K562 (cell line): Measurements from ENCODE around the gene ATP2B1. TPM values are rescaled to one million over a fixed set of nuclear protein-coding genes. Genes with fewer than 3 reads are reported as not detected.
A peak's percentile ranks its signal among the peaks of the same experiment; 100 is the strongest.

ENCODE experiments used
- CAMTA2 ChIP-seq: fragments of 250-450 bp; sonication (Bioruptor Pico); conservative IDR thresholded peaks from 2 replicates; pipeline ENCODE4 v1.5.1; 2022
- EP400 ChIP-seq: fragments of 450-650 bp; IDR thresholded peaks from 2 replicates; pipeline ENCODE4 v1.6.1; 2017; ENCODE audit warnings: antibody characterized with exemption, mild to moderate bottlenecking, moderate library complexity
- HDAC1 ChIP-seq, 2 experiments: fragments of 450-650 bp; IDR thresholded peaks; 2 replicates each; pipeline ENCODE4 v1.6.1; 2016 to 2017; ENCODE audit warnings: inconsistent platforms in 1 of 2, mild to moderate bottlenecking in 1 of 2, moderate library complexity in 1 of 2
- HDAC2 ChIP-seq: fragments of 450-650 bp; IDR thresholded peaks from 2 replicates; pipeline ENCODE4 v1.6.1; 2016; ENCODE audit warnings: mild to moderate bottlenecking
- HDAC3 ChIP-seq: fragments of 450-650 bp; IDR thresholded peaks from 2 replicates; pipeline ENCODE4 v1.6.1; 2018; ENCODE audit warnings: borderline replicate concordance, mild to moderate bottlenecking, moderate library complexity; ENCODE audit not compliant: partially characterized antibody
- JUNB ChIP-seq: fragments of 450-650 bp; formaldehyde crosslinking; conservative IDR thresholded peaks from 2 replicates; pipeline ENCODE4 v1.4.0; 2020; ENCODE audit warnings: mild to moderate bottlenecking
- MIER1 ChIP-seq: fragments of 450-650 bp; IDR thresholded peaks from 2 replicates; pipeline ENCODE4 v1.6.1; 2016; ENCODE audit warnings: antibody characterized with exemption, mild to moderate bottlenecking, low read depth
- NFRKB ChIP-seq: fragments of 450-650 bp; IDR thresholded peaks from 2 replicates; pipeline ENCODE4 v1.6.1; 2016; ENCODE audit warnings: low read depth
- NR1H2 ChIP-seq: sonication (generic); formaldehyde crosslinking; IDR thresholded peaks from 2 replicates; pipeline ENCODE4 v1.4.0; 2020; ENCODE audit warnings: mild to moderate bottlenecking, missing genetic modification reagents
- TAF15 ChIP-seq: fragments of 200-400 bp; formaldehyde crosslinking; IDR thresholded peaks from 2 replicates; pipeline ENCODE4 v1.6.1; 2017; ENCODE audit warnings: mild to moderate bottlenecking, low read depth, low read length, moderate library complexity
- TEAD1 ChIP-seq, 2 experiments: fragments of 450-650 bp in 1 of 2; sonication (generic) in 1 of 2; formaldehyde crosslinking; IDR thresholded peaks; 2 replicates each; pipeline versions ENCODE4 v1.4.0 to v1.8.0; 2020 to 2022; ENCODE audit warnings: mild to moderate bottlenecking in 2 of 2, missing genetic modification reagents in 1 of 2
- TEAD4 ChIP-seq, 2 experiments: sonication (generic) in 1 of 2; formaldehyde crosslinking in 1 of 2; IDR thresholded peaks; 2 replicates each; pipeline versions ENCODE4 v1.6.1 to v1.8.0; 2012 to 2022; ENCODE audit warnings: borderline replicate concordance in 1 of 2, inconsistent platforms in 1 of 2, low read length in 1 of 2, mild to moderate bottlenecking in 1 of 2, missing genetic modification reagents in 1 of 2
- TSC22D4 ChIP-seq: fragments of 450-650 bp; IDR thresholded peaks from 2 replicates; pipeline ENCODE4 v1.6.1; 2016; ENCODE audit warnings: missing genetic modification characterization, missing biosample characterization, control low read depth
- ZFPM2 ChIP-seq: fragments of 250-450 bp; sonication (Bioruptor Pico); IDR thresholded peaks from 2 replicates; pipeline ENCODE4 v1.5.1; 2022; ENCODE audit warnings: mild to moderate bottlenecking
- ZNF561 ChIP-seq: fragments of 450-650 bp; formaldehyde crosslinking; conservative IDR thresholded peaks from 2 replicates; pipeline ENCODE4 v1.4.0; 2020; ENCODE audit warnings: mild to moderate bottlenecking, moderate library complexity
- polyA plus RNA-seq, 8 experiments: library from polyadenylated mRNA; depleted of rRNA in 4 of 8; stranded (reverse) in 5 of 8; unstranded in 3 of 8; fragments of >200 nt; fragmentation: Nextera tagmentation in 2 of 8; fragmentation: Illumina TruSeq in 1 of 8; extraction: Ambion mirVana in 2 of 8; extraction: Trizol in 1 of 8; gene quantifications; 2 replicates each; pipeline versions ENCODE4 v1.2.1 to v1.2.3, GENCODE V29; 2011 to 2014; ENCODE audit warnings: inconsistent platforms in 1 of 8, missing spikeins in 1 of 8
- total RNA-seq, 7 experiments: library from RNA; depleted of rRNA in 6 of 7; stranded (reverse); fragments of >200 nt in 6 of 7; fragmentation: Illumina TruSeq in 2 of 7; extraction: Trizol in 2 of 7; gene quantifications; 2 replicates each; pipeline versions ENCODE4 v1.2.1 to v1.2.3, GENCODE V29; 2011 to 2021; ENCODE audit warnings: low replicate concordance in 1 of 7
- TF ChIP-seq, protein P1 (sequence below), 2 experiments: fragments of 450-650 bp in 1 of 2; sonication (generic) in 1 of 2; formaldehyde crosslinking in 1 of 2; IDR thresholded peaks; 2 replicates each; pipeline versions ENCODE4 v1.7.1 to v1.9.0; 2016 to 2022; ENCODE audit warnings: inconsistent platforms in 1 of 2, mild to moderate bottlenecking in 1 of 2, missing genetic modification reagents in 1 of 2
- TF ChIP-seq, protein P2 (sequence below), 2 experiments: fragments of 250-450 bp in 1 of 2; fragments of 450-650 bp in 1 of 2; sonication (Bioruptor Pico) in 1 of 2; IDR thresholded peaks; 2 replicates each; pipeline versions ENCODE4 v1.6.1 to v1.8.0; 2016 to 2021; ENCODE audit warnings: mild to moderate bottlenecking in 2 of 2, moderate library complexity in 2 of 2, missing compliant biosample characterization in 1 of 2, missing genetic modification characterization in 1 of 2

ATP2B1 gene
- total and polyA plus RNA-seq, 9 of the 15 experiments (the other 6 are each of a cell fraction or from before 2014, with no cell fraction given) = 8.6 to 39.0 (median 27.8) TPM

DNA sequence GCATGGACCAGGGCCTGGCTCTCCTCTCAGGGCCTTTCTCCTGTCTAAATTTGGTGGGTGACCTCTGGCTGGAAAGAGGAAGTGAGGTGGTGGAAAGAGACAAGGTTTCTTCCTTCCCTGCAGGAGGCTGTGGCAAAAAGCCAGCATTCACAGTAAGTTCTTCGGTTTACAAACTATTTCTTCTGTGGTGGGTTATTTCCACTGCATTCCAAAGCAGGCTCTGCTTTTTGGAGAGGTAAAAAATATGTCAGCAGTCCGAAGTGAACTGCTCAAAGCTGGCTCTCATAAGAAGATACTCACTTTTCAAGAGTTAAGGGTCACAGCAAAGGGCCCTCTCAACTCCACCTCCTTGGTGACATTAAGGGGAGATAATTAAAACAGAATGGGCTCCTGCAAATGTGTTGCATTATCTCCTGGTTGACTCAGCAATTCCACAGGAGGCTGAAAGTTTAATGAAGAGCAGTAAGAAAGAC is 133.9 kb downstream of the ATP2B1 start (continued):
- TF ChIP-seq TEAD4 (IDR thresholded peaks at IDR 0.05; ENCODE audit: low read length) = peak; percentile 63; the same call in 1 of the 2 replicates
- TF ChIP-seq TEAD4 (CRISPR knock-in tag; IDR thresholded peaks at IDR 0.05; ENCODE audit: borderline replicate concordance) = no peak
- TF ChIP-seq NR1H2 = no peak
- no peak for TF ChIP-seq TSC22D4 (tag)
- TF ChIP-seq EP400 = peak; percentile 42; the same call in 1 of the 2 replicates
- TF ChIP-seq ZNF561 = no peak
- TF ChIP-seq JUNB (CRISPR knock-in tag) = no peak
- TF ChIP-seq, protein P1, sequence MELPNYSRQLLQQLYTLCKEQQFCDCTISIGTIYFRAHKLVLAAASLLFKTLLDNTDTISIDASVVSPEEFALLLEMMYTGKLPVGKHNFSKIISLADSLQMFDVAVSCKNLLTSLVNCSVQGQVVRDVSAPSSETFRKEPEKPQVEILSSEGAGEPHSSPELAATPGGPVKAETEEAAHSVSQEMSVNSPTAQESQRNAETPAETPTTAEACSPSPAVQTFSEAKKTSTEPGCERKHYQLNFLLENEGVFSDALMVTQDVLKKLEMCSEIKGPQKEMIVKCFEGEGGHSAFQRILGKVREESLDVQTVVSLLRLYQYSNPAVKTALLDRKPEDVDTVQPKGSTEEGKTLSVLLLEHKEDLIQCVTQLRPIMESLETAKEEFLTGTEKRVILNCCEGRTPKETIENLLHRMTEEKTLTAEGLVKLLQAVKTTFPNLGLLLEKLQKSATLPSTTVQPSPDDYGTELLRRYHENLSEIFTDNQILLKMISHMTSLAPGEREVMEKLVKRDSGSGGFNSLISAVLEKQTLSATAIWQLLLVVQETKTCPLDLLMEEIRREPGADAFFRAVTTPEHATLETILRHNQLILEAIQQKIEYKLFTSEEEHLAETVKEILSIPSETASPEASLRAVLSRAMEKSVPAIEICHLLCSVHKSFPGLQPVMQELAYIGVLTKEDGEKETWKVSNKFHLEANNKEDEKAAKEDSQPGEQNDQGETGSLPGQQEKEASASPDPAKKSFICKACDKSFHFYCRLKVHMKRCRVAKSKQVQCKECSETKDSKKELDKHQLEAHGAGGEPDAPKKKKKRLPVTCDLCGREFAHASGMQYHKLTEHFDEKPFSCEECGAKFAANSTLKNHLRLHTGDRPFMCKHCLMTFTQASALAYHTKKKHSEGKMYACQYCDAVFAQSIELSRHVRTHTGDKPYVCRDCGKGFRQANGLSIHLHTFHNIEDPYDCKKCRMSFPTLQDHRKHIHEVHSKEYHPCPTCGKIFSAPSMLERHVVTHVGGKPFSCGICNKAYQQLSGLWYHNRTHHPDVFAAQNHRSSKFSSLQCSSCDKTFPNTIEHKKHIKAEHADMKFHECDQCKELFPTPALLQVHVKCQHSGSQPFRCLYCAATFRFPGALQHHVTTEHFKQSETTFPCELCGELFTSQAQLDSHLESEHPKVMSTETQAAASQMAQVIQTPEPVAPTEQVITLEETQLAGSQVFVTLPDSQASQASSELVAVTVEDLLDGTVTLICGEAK (IDR thresholded peaks at IDR 0.05) = peak; percentile 57
- TF ChIP-seq, protein P1 (CRISPR knock-in tag; IDR thresholded peaks at IDR 0.05) = no peak
- TF ChIP-seq NFRKB = peak; percentile 47; the same call in 1 of the 2 replicates
- TF ChIP-seq TAF15 = no peak
- peak; percentile 82; the same call in 1 of the 2 replicates for TF ChIP-seq HDAC2
- TF ChIP-seq MIER1 = 0 out of 2 replicates have a peak, but pooled peaks have one; percentile 23
- peak; percentile 10 for TF ChIP-seq HDAC3
- no peak for TF ChIP-seq ZFPM2 (CRISPR knock-in tag)
- TF ChIP-seq, protein P2, sequence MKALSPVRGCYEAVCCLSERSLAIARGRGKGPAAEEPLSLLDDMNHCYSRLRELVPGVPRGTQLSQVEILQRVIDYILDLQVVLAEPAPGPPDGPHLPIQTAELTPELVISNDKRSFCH (CRISPR knock-in tag; IDR thresholded peaks at IDR 0.05) = no peak
- TF ChIP-seq, protein P2 (tag; IDR thresholded peaks at IDR 0.05) = 0 out of 2 replicates have a peak, but pooled peaks have one; percentile 60
- no peak for TF ChIP-seq TEAD1 (CRISPR knock-in tag; IDR thresholded peaks at IDR 0.05)
- no peak for TF ChIP-seq CAMTA2 (CRISPR knock-in tag)
- 0 out of 4 replicates have a peak, but pooled peaks of 1 of the 2 experiments have one; percentile 39 for TF ChIP-seq HDAC1 (IDR thresholded peaks at IDR 0.05)
